ENCODE data around the gene ODF4.

The ODF4 gene

DNA sequence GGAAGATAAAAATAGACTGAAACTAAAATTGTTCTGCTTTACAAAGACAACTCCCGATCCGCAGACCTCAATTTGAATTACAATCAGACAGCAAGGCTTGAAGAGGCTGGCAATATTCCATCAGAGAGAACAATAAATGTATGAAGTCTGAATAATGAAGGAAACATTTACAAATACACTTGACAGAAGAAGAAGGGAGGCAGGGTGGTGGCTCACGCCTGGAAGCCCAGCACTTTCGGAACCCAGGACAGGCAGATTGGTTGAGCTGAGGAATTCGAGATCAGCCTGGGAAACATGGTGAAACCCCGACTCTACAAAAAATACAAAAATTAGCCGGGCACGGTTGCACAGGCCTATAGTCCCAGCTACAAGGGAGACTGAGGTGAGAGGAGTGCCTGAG lies 14.6 kb downstream of the ODF4 start:
- Histone ChIP-seq H3K4me3 (ENCODE audit: low read depth, low read length) (no peak overlapping the region), H3K27ac (no peak overlapping the region), H3K27me3 (replicated peaks) (no peaks in the 10 kb centered on the region), H3K36me3 (replicated peaks) (no peaks in the 10 kb centered on the region)
- TF ChIP-seq, protein P1, sequence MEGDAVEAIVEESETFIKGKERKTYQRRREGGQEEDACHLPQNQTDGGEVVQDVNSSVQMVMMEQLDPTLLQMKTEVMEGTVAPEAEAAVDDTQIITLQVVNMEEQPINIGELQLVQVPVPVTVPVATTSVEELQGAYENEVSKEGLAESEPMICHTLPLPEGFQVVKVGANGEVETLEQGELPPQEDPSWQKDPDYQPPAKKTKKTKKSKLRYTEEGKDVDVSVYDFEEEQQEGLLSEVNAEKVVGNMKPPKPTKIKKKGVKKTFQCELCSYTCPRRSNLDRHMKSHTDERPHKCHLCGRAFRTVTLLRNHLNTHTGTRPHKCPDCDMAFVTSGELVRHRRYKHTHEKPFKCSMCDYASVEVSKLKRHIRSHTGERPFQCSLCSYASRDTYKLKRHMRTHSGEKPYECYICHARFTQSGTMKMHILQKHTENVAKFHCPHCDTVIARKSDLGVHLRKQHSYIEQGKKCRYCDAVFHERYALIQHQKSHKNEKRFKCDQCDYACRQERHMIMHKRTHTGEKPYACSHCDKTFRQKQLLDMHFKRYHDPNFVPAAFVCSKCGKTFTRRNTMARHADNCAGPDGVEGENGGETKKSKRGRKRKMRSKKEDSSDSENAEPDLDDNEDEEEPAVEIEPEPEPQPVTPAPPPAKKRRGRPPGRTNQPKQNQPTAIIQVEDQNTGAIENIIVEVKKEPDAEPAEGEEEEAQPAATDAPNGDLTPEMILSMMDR (IDR thresholded peaks at IDR 0.05; ENCODE audit: low read depth, low read length, missing control alignments), result no peak
- DNase-seq, result no peak
- in situ Hi-C loops (cut with HindIII; ENCODE audit: low pct_ligation_motif_present, low sequenced_read_pairs), result no loop called here

GRCh38 chr17:8357910-8358309 lies 18.3 kb downstream of the ODF4 start:
- Histone ChIP-seq H3K4me3 (ENCODE audit: low read depth, low read length) (no peak overlapping the region), H3K27ac (no peak overlapping the region), H3K36me3 (replicated peaks) (no peaks in the 10 kb centered on the region), H3K27me3 (replicated peaks) (no peaks in the 10 kb centered on the region)
- DNase-seq, result no peak
- TF ChIP-seq, protein P1 (IDR thresholded peaks at IDR 0.05; ENCODE audit: low read depth, low read length, missing control alignments), result no peak
- in situ Hi-C loops (cut with HindIII; ENCODE audit: low pct_ligation_motif_present, low sequenced_read_pairs), result no loop called here

DNA sequence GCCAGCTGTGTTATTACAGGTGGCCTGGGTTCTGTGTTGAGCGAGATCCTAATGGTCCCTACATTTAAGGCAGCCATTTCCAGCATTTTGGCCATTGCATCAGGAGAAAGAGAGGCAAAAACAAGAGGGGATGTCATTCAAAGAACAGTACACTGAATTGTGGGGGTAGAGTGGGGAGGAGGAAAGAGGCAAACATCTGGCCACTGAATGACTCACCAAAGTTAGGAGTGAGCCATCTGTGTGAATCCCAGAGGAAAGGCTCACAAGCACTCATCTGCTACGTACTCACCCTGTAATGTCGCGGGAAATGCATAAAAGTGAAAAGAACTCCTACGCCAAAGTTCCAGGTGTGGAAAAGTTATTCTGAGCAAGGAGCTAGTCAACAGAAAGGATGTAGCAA lies 20.1 kb downstream of the ODF4 start:
- no peak overlapping the region for H3K4me3 ChIP-seq (ENCODE audit: low read depth, low read length)
- peak; percentile 84 for DNase-seq

DNA sequence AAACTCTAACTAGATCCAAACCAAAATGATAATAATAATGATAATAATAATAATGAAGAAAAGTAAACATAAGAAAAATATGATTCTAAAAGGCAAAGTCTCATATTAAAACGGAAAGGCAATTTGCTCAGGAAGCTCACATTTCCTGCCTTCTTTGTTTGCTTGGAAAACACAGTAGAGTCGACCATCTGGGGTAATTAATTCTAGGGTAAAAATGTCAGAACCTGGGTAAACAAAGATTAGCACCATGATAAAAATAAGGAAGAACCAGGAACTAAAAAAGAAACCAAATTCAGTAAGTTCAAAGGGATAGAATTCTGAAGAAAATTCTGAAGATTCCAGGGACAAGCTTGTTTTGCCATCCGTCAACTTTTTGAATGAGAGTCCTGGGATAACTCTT lies 20.6 kb downstream of the ODF4 start:
- in situ Hi-C loops (cut with HindIII; ENCODE audit: low pct_ligation_motif_present, low sequenced_read_pairs), result no loop called here
- Histone ChIP-seq H3K27ac (no peak overlapping the region), H3K4me3 (ENCODE audit: low read depth, low read length) (no peak overlapping the region), H3K36me3 (replicated peaks) (no peaks in the 10 kb centered on the region), H3K27me3 (replicated peaks) (no peaks in the 10 kb centered on the region)
- TF ChIP-seq, protein P1 (IDR thresholded peaks at IDR 0.05; ENCODE audit: low read depth, low read length, missing control alignments), result no peak
- no peak for DNase-seq

More for the DNA sequence above, 20.1 kb downstream of the ODF4 start:
- H3K36me3 ChIP-seq (replicated peaks), result no peaks in the 10 kb centered on the region
- TF ChIP-seq, protein P1 (IDR thresholded peaks at IDR 0.05; ENCODE audit: low read depth, low read length, missing control alignments), result no peak
- in situ Hi-C loops (cut with HindIII; ENCODE audit: low pct_ligation_motif_present, low sequenced_read_pairs), result no loop called here
- no peaks in the 10 kb centered on the region for H3K27me3 ChIP-seq (replicated peaks)
- H3K27ac ChIP-seq, result no peak overlapping the region

- TF ChIP-seq, protein P1 (IDR thresholded peaks at IDR 0.05; ENCODE audit: low read depth, low read length, missing control alignments), result no peak
- no peak overlapping the region for H3K27ac ChIP-seq
- in situ Hi-C loops (cut with HindIII; ENCODE audit: low pct_ligation_motif_present, low sequenced_read_pairs), result no loop called here
- H3K27me3 ChIP-seq (replicated peaks), result no peaks in the 10 kb centered on the region
- H3K36me3 ChIP-seq (replicated peaks), result no peaks in the 10 kb centered on the region
- no peak overlapping the region for H3K4me3 ChIP-seq (ENCODE audit: low read depth, low read length)
- DNase-seq, result no peak
These were observed 21.1 kb downstream of the ODF4 start for GRCh38 chr17:8360751-8361150.

- H3K27me3 ChIP-seq (replicated peaks), result no peaks in the 10 kb centered on the region
- in situ Hi-C loops (cut with HindIII; ENCODE audit: low pct_ligation_motif_present, low sequenced_read_pairs), result no loop called here
- H3K27ac ChIP-seq, result peak overlapping the region; percentile 16
- H3K4me3 ChIP-seq (ENCODE audit: low read depth, low read length), result no peak overlapping the region
- peak; percentile 51 for DNase-seq
- TF ChIP-seq, protein P1 (IDR thresholded peaks at IDR 0.05; ENCODE audit: low read depth, low read length, missing control alignments), result no peak
- H3K36me3 ChIP-seq (replicated peaks), result no peaks in the 10 kb centered on the region
These were observed 23.2 kb downstream of the ODF4 start for GRCh38 chr17:8362651-8363332.

Data from brain microvascular endothelial cell (primary cell).